Fibroblast of skin of scalp (primary cell): Measurements from ENCODE around the gene POP4.
"Not testable (repeated sequence)": the region's sequence is repeated elsewhere in the genome, so short reads cannot be mapped to it uniquely, and the experiment has no call there.

Experiments used
- DNase-seq: peaks from one replicate; pipeline ENCODE4 v3.0.0-alpha.2; 2013

Gene POP4

GRCh38 chr19:29612121-29612520 lies 6.0 kb downstream of the POP4 start:
- DNase-seq: no peak

DNA sequence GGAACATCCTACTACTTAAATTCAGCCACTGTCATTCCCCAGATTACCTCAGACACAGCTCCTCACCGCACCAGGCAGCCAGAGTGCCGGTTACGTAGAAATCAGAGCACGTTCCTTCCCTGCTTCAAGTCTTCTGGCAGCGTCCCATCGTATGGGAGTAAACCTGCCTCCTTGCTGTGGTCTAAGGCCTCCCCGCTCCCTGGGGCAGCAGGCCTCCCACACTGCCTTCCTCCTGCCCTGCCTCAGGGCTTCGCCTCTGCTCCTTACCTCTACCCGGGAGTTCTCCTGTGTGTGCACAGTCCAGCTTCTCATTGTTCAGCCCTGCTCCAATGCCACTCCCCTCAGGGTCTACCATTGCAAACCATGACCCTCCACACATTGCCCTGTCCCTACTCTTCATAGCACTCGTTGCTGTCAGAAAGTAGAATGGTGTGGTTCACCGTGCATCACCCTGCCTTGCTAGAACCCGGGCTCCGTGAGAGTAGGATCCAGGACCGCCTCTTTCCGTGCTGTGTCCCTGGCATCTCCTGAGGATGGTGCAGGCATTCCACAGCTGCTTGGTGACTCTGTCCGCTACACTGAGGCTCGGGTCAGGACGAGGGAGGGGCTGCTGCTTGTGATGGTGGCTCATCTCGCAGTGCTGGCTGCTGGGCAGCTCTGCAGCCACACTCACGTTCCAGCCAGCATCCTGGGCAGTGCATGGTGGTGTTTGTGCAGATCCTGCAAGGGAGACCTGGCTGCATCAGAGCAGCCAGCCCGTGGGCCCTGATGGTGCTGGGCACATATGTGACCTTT lies 6.9 kb downstream of the POP4 start:
- no peak for DNase-seq

DNA sequence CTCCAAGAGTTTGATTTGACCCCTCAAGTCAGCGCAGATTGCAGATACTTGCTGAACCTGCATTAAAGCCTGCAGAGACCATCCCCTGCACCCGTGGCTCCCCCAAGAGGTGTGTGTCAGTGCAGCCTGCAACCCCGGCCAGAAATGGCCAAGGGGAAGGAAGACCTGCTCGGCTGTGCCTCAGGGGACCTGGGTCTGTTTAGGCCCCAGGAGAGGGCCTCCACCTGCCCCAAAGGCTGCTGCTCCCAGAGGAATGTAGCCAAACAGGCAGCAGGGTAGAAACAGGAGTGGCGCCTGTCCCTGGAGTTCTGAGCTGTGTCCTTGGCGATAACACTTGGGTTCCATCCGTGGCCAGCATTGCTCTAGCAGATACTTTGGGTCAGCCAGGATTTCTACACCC lies 8.0 kb downstream of the POP4 start:
- no peak for DNase-seq

DNA sequence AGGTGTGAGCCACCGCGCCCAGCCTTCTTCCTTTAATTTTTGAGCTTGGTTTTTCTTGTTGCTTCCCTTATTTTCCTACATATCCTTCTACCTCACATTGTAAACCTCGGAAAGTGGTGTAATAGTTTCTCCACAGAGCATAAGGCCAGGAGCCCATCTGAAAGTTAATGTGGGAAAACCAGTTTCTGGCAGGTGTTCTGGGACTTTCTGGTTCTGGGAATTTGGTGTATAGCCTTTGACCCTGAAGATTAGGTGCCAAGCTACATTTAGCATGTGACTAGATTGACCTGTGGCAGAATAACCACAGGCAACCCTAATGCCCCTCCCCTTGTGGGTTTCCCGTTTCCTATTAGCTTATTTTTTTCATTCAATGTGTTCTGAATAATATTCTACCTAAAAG lies 8.7 kb downstream of the POP4 start:
- DNase-seq: no peak

GRCh38 chr19:29615891-29616425 lies 9.9 kb downstream of the POP4 start:
- DNase-seq: no peak

DNA sequence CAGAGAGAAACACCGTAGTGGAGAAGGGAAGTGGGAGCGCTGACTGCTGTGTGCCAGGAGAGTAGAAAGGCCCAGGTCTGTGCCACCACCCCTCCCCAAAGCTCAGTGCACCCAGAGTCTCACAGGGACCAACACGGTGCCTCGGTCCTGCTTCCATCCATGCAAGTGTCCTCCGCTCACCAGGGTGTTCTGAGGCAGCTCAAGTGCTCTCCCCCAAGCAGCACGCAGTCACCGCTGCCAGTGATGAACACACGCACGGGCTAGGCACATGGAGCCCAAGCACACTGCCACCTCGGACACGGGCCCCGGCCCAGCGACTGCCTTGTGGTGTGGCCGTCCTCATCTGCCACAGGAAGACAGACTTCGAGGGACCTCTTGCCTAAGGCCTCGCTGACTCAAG lies 10.5 kb downstream of the POP4 start:
- DNase-seq: no peak

- DNase-seq: no peak
Observed at GRCh38 chr19:29617366-29618266, 11.5 kb downstream of the POP4 start.

DNA sequence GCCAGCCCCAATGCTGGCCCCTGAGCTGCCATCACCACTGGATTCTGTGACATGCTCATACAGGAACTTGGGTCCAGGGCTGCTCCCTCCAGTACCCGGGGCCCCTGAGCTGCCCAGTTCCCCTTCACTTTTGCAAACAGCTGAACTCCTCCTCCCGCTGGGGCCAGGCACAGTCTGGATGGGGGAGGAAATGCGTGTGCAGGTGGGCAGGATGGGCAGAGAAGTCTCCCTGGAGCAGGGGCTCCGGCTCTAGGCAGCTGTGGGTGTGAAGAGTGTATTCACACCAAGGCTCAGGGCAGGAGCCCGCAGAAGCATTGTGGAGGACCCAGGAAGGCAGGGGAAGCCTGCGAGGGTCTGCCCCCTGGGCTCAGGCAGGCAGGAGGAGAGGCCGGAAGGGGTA lies 12.4 kb downstream of the POP4 start:
- DNase-seq: no peak

DNA sequence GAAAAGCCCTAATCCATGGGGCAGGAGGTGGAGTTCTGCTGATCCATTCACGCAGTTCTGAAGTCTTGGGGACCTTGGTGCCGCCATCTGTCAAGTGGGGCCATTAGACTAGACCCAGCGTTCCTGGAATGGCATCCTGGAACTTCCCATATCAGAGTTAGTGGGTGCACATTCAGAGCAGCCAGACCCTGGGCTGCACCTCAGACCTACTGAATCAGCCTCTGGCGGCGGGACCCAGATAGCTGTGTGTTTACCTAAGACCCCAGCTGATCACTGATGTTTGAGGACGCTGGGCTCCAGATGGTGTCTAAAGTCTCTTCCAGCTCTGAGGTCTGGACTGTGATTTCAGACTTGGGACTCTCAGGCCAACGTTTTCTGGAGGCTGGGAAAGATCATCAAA lies 12.8 kb downstream of the POP4 start:
- no peak for DNase-seq

DNA sequence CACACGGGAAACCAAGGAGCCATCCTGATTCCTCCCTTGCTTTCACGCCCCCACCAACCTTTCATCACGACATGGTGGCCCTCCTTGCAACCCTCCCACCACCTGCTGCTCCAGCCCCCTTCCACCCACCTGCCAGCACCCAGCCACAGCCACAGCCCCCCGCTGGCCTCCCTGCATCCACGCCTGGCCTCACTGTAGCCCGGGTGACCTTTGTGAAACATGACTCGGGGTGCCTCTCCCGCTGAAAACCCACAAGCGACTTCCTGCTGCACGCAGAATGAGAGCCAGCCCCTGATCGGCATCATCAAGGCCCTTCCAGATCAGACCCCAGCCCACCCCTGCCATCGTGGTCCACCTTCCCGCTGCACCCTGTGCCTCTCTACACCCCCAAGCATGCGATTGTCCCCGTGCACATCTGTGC lies 14.9 kb downstream of the POP4 start:
- DNase-seq: no peak

- DNase-seq: peak; percentile 7
Observed at GRCh38 chr19:29622166-29623070, 16.3 kb downstream of the POP4 start.

- DNase-seq: no peak
Observed at GRCh38 chr19:29623726-29624488, 17.8 kb downstream of the POP4 start.

- no peak for DNase-seq
Observed at GRCh38 chr19:29624489-29625185, 18.6 kb downstream of the POP4 start.

- DNase-seq: no peak
Observed at GRCh38 chr19:29625186-29625651, 19.1 kb downstream of the POP4 start.

- no peak for DNase-seq
Observed at GRCh38 chr19:29626386-29626785, 20.3 kb downstream of the POP4 start.

DNA sequence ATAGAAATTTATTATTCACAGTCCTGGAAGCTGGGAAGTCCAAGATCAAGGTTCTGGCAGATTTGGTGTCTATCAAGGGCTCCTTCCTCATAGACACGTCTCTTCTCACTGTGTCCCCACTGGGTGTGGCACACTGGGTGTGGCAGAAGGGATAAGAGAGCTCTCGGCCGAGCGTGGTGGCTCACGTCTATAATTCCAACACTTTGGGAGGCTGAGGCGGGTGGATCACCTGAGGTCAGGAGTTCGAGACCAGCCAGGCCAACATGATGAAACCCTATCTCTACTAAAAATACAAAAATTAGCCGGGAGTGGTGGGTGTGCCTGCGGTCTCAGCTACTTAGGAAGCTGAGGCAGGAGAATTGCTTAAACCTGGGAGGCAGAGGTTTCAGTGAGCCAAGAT lies 20.7 kb downstream of the POP4 start:
- not testable (repeated sequence) for DNase-seq

DNA sequence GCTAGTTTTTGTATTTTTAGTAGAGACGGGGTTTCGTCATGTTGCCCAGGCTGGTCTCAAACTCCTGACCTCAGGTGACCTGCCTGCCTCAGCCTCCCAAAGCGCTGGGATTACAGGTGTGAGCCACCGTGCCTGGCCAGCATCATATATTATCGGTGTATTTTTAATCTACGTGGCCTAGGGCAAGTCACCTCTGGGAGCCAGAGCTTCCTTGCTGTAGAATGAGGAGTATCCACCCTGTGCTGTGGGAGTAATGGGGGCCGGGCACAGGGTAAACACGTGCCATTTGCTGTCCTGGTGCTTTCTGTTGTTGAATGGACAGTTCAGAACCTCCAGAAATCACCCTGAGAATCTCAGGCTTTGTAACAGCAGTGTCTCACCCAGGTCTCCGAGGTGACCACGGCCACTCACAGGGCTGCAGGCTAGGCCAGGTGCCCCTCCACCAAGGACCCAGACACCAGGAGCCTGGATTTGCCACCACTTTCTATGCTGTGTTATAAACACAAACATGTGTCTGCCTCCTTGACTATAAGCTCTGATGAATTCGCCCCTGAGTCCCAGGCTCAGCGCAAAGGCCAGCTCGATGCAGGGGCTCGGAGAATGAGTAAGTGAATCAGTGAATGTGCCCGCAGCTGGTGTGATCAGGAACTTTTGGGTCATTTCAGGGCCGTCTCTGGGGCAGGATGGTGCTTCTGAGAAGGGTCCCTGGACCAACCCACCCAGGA lies 22.7 kb downstream of the POP4 start:
- no peak for DNase-seq

DNA sequence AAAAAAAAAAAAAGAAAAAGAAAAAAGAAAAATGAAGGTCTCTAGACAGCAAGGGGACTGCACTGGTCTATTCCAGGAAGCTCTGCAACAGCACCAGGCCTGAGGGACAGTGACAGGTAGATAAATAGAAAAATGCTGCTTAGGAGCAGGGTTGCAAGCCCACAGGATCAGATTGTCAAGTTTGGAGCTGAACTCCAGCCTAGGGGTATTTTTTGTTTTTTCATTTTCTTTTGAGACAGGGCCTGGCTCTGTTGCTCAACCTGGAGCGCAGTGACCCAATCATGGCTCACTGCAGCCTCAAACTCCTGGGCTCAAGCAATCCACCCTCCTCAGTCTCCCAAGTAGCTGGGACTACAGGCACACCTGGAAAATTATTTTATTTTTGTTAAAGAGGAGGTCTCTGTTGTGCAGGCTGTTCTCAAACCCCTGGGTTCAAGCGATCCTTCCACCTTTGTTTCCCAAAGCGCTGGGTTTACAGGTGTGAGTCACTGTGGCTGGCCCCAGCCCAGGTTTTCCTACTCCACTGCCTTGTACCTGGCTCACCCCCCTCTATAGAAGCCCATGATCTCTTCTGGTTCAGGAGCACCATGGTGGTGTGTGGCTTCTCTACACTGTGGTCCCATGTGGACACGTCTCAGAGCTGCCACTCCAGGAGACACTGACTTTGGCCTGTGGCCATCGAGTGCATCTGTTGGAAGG lies 23.9 kb downstream of the POP4 start:
- no peak for DNase-seq

DNA sequence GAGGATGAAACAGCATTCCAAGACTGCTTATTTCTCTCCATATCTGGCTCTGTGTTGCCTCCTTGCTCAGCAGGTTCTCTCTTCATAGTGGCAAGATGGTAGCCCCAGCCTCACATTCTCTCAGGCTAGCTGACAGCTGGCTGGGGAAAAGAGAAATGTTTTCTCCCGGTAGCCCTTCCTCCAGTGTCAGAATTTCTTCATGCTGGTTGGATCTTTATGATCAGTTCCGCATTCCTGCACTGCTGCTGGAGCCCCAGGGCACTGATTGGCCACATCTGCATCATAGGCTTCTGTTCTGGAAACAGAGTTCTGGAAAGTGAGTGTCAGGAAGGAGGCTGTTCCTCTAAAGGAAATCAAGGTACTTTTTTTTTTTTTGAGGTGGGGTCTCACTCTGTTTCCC lies 24.6 kb downstream of the POP4 start:
- DNase-seq: peak; percentile 31

GRCh38 chr19:29631450-29631849 lies 25.4 kb downstream of the POP4 start:
- DNase-seq: no peak
